ENCODE data around the gene TMEM134.

TMEM134 gene

GRCh38 chr11:67453816-67454732, 15.0 kb downstream of the TMEM134 start:
- H3K9me3 ChIP-seq (ENCODE audit: control insufficient read depth, insufficient read depth, low read length), result no peaks in the 10 kb centered on the region

DNA sequence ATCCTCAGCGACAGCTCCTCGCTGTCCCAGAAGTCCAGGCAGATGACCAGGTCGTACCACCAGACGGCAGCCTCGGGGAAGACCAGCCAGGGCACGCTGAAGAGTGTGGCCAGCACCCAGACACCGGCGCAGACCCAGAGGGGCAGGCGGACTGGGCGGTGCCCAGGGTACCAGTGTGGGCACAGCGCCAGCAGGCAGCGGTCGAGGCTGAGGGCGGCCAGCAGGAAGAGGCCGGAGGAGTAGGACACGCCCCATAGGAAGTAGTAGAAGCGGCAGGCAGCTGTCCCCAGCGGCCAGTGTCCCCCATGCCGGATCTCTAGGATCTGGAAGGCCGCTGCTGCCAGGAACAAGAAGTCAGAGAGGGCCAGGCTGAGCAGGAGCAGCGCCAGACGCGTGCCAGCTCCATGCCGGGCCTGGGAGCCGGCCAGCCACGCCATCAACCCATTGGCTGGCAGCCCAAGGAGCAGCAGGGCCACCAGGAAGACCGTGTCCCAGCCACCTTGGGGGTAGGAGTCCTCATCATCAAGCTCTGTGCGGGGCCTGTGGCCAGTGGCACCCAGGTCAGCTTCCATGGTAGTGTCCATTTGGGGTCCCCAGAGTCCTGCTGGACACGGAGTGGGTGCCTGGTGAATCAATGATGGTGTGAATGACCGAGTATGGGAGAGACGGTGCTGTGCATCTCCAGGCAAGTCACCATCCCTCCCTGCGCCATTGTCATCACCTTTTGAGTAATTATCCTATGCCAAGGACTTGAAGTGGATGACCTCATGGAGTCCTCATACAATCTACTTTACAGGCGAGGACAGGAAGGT, 16.7 kb downstream of the TMEM134 start, which contains the start of gene GPR152:
Gene GPR152, minus strand, starts transcription at position 589 of the 812 bp plus-strand sequence. Its CDS starts 5 bp downstream, at position 584.
- no peaks in the 10 kb centered on the region for H3K9me3 ChIP-seq (ENCODE audit: control insufficient read depth, insufficient read depth, low read length)
- H3K4me2 ChIP-seq (ENCODE audit: low read length), result no peak within 1 kb of the TSS
- no peak within 1 kb of the TSS for H3K27ac ChIP-seq (ENCODE audit: low read depth, low read length)
- no peaks in the 10 kb centered on the region for H3K36me3 ChIP-seq (ENCODE audit: control insufficient read depth, low read length)
- H3K9me2 ChIP-seq (replicated peaks; ENCODE audit: control insufficient read depth, low read length), result no peaks in the 10 kb centered on the region
- H3F3A ChIP-seq (ENCODE audit: control insufficient read depth, insufficient read depth), result peaks cover 9% of the 10 kb centered on the region
- TF ChIP-seq EZH2phosphoT487 (IDR thresholded peaks at IDR 0.05; ENCODE audit: borderline replicate concordance, low read length), result no peak
- no peaks in the 10 kb centered on the region for H4K20me1 ChIP-seq (ENCODE audit: control insufficient read depth, insufficient read depth, low read depth, low read length)
- H3K4me3 ChIP-seq (ENCODE audit: low read length), result no peak within 1 kb of the TSS
- peaks cover 39% of the 10 kb centered on the region for H3K4me1 ChIP-seq (ENCODE audit: control insufficient read depth, low read length)
- H3K79me2 ChIP-seq (ENCODE audit: control insufficient read depth, low read length), result no peaks in the 10 kb centered on the region
- no peaks in the 10 kb centered on the region for H3K27me3 ChIP-seq (ENCODE audit: control insufficient read depth, low read length)

More at GRCh38 chr11:67453816-67454732, 15.0 kb downstream of the TMEM134 start:
- no peaks in the 10 kb centered on the region for H3K9me2 ChIP-seq (replicated peaks; ENCODE audit: control insufficient read depth, low read length)
- no peak overlapping the region for H3K27ac ChIP-seq (ENCODE audit: low read depth, low read length)
- H3K79me2 ChIP-seq (ENCODE audit: control insufficient read depth, low read length), result no peaks in the 10 kb centered on the region
- no peaks in the 10 kb centered on the region for H3K27me3 ChIP-seq (ENCODE audit: control insufficient read depth, low read length)
- H3K4me2 ChIP-seq (ENCODE audit: low read length), result no peak overlapping the region
- peaks cover 41% of the 10 kb centered on the region for H3K4me1 ChIP-seq (ENCODE audit: control insufficient read depth, low read length)
- H3K4me3 ChIP-seq (ENCODE audit: low read length), result no peak overlapping the region
- TF ChIP-seq EZH2phosphoT487 (IDR thresholded peaks at IDR 0.05; ENCODE audit: borderline replicate concordance, low read length), result no peak
- TF ChIP-seq, protein P1, sequence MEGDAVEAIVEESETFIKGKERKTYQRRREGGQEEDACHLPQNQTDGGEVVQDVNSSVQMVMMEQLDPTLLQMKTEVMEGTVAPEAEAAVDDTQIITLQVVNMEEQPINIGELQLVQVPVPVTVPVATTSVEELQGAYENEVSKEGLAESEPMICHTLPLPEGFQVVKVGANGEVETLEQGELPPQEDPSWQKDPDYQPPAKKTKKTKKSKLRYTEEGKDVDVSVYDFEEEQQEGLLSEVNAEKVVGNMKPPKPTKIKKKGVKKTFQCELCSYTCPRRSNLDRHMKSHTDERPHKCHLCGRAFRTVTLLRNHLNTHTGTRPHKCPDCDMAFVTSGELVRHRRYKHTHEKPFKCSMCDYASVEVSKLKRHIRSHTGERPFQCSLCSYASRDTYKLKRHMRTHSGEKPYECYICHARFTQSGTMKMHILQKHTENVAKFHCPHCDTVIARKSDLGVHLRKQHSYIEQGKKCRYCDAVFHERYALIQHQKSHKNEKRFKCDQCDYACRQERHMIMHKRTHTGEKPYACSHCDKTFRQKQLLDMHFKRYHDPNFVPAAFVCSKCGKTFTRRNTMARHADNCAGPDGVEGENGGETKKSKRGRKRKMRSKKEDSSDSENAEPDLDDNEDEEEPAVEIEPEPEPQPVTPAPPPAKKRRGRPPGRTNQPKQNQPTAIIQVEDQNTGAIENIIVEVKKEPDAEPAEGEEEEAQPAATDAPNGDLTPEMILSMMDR (IDR thresholded peaks at IDR 0.05; ENCODE audit: low read depth, low read length, poor library complexity, severe bottlenecking), result no peak
- H3K36me3 ChIP-seq (ENCODE audit: control insufficient read depth, low read length), result no peaks in the 10 kb centered on the region
- H4K20me1 ChIP-seq (ENCODE audit: control insufficient read depth, insufficient read depth, low read depth, low read length), result no peaks in the 10 kb centered on the region
- H3F3A ChIP-seq (ENCODE audit: control insufficient read depth, insufficient read depth), result peaks cover 9% of the 10 kb centered on the region

- Histone ChIP-seq H3K4me2 (ENCODE audit: low read length) (no peak overlapping the region), H3K4me3 (ENCODE audit: low read length) (no peak overlapping the region), H3K27me3 (ENCODE audit: control insufficient read depth, low read length) (no peaks in the 10 kb centered on the region), H3K27ac (ENCODE audit: low read depth, low read length) (no peak overlapping the region), H3K36me3 (ENCODE audit: control insufficient read depth, low read length) (no peaks in the 10 kb centered on the region), H3F3A (ENCODE audit: control insufficient read depth, insufficient read depth) (peaks cover 9% of the 10 kb centered on the region), H4K20me1 (ENCODE audit: control insufficient read depth, insufficient read depth, low read depth, low read length) (no peaks in the 10 kb centered on the region), H3K4me1 (ENCODE audit: control insufficient read depth, low read length) (peaks cover 46% of the 10 kb centered on the region), H3K9me2 (replicated peaks; ENCODE audit: control insufficient read depth, low read length) (no peaks in the 10 kb centered on the region), H3K79me2 (ENCODE audit: control insufficient read depth, low read length) (no peaks in the 10 kb centered on the region), H3K9me3 (ENCODE audit: control insufficient read depth, insufficient read depth, low read length) (no peaks in the 10 kb centered on the region)
- no peak for TF ChIP-seq EZH2phosphoT487 (IDR thresholded peaks at IDR 0.05; ENCODE audit: borderline replicate concordance, low read length)
- TF ChIP-seq, protein P1 (IDR thresholded peaks at IDR 0.05; ENCODE audit: low read depth, low read length, poor library complexity, severe bottlenecking), result no peak
Observed at GRCh38 chr11:67451658-67451976, 17.4 kb downstream of the TMEM134 start.
